ENCODE results near the gene ERC2.

DNA sequence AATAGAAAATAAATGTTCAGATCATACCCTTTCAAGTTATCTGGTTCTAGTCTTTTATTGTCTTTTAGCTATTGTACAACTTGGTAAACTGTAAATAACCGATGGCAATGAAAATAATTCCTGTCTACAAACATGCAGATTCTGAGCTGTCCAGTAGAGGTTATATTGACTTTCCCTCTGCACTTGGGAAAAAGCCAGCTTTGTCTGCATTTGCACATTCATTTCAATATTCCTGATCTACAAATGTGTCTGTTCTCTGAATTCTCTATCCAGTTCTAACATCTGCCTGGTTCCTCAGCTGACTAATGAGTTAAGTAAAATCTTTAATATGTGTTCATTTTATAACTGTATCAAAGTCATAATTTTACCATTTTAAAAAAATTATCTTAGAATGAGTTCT, 408.5 kb downstream of the ERC2 start:
- TF ChIP-seq, protein P1, sequence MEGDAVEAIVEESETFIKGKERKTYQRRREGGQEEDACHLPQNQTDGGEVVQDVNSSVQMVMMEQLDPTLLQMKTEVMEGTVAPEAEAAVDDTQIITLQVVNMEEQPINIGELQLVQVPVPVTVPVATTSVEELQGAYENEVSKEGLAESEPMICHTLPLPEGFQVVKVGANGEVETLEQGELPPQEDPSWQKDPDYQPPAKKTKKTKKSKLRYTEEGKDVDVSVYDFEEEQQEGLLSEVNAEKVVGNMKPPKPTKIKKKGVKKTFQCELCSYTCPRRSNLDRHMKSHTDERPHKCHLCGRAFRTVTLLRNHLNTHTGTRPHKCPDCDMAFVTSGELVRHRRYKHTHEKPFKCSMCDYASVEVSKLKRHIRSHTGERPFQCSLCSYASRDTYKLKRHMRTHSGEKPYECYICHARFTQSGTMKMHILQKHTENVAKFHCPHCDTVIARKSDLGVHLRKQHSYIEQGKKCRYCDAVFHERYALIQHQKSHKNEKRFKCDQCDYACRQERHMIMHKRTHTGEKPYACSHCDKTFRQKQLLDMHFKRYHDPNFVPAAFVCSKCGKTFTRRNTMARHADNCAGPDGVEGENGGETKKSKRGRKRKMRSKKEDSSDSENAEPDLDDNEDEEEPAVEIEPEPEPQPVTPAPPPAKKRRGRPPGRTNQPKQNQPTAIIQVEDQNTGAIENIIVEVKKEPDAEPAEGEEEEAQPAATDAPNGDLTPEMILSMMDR (IDR thresholded peaks at IDR 0.05) = 0 out of 2 replicates have a peak, but pooled peaks have one; percentile 14
- TF ChIP-seq ZFX (IDR thresholded peaks at IDR 0.05; ENCODE audit: borderline replicate concordance) = no peak

All from 22Rv1 (cell line).